Cardiac fibroblast (primary cell): ENCODE results near the gene DEPDC1B.
"Not testable (repeated sequence)": the region's sequence is repeated elsewhere in the genome, so short reads cannot be mapped to it uniquely, and the experiment has no call there.

Source experiments
- DNase-seq, 2 donors: peaks; one replicate each; pipeline versions ENCODE4 v3.0.0 to v3.0.0-alpha.2; 2010; ENCODE audit warnings: low read depth in 2 of 2
- H3K4me3 ChIP-seq, 2 donors: replicated peaks in 1 of 2; 1 replicate in 1 of 2; 2 replicates in 1 of 2; pipeline ENCODE4 v1.5.1; 2011; ENCODE audit warnings: low read depth in 2 of 2, low read length in 2 of 2, mild to moderate bottlenecking in 2 of 2, moderate library complexity in 1 of 2
- CTCF ChIP-seq: IDR thresholded peaks from one replicate; pipeline ENCODE4 v1.5.1; 2011; ENCODE audit warnings: low read depth, mild to moderate bottlenecking, low read length, inconsistent platforms

Gene DEPDC1B

GRCh38 chr5:60727033-60727679, 27.2 kb upstream of the DEPDC1B start:
- no peak for DNase-seq
- no peak overlapping the region for H3K4me3 ChIP-seq
- no peak for TF ChIP-seq CTCF

GRCh38 chr5:60724126-60724525, 24.2 kb upstream of the DEPDC1B start:
- TF ChIP-seq CTCF = no peak
- no peak for DNase-seq
- H3K4me3 ChIP-seq = no peak overlapping the region

- no peak for TF ChIP-seq CTCF
- DNase-seq = no peak
- no peak overlapping the region for H3K4me3 ChIP-seq
Measured at GRCh38 chr5:60722416-60722815, 22.4 kb upstream of the DEPDC1B start.

GRCh38 chr5:60719329-60719728, 19.4 kb upstream of the DEPDC1B start:
- no peak for TF ChIP-seq CTCF
- DNase-seq = no peak
- H3K4me3 ChIP-seq = no peak overlapping the region

- DNase-seq = no peak
- H3K4me3 ChIP-seq = no peak overlapping the region
- no peak for TF ChIP-seq CTCF
Measured at GRCh38 chr5:60718166-60718892, 18.4 kb upstream of the DEPDC1B start.

- not testable (repeated sequence) for DNase-seq
Measured at GRCh38 chr5:60715201-60715928, 15.4 kb upstream of the DEPDC1B start.

GRCh38 chr5:60712950-60713349, 13.0 kb upstream of the DEPDC1B start:
- no peak for DNase-seq
- no peak overlapping the region for H3K4me3 ChIP-seq
- TF ChIP-seq CTCF = no peak

More at GRCh38 chr5:60715201-60715928, 15.4 kb upstream of the DEPDC1B start:
- H3K4me3 ChIP-seq = not testable (repeated sequence)

GRCh38 chr5:60711892-60712291, 11.9 kb upstream of the DEPDC1B start:
- DNase-seq, H3K4me3 ChIP-seq: not testable (repeated sequence)
